ENCODE measurements around the gene CSTF3.

GRCh38 chr11:33151399-33151798 lies 9.9 kb downstream of the CSTF3 start:
- TF ChIP-seq ZNF596 (tag by site-specific recombination; IDR thresholded peaks at IDR 0.05) (no peak), SETDB1 (IDR thresholded peaks at IDR 0.05; ENCODE audit: insufficient read length, low read length) (no peak), ZNF521 (tag by site-specific recombination; IDR thresholded peaks at IDR 0.05) (no peak), MZF1 (tag by site-specific recombination; IDR thresholded peaks at IDR 0.05; ENCODE audit: borderline replicate concordance) (no peak)
